Type B pancreatic cell (in vitro differentiated cells): Measurements from ENCODE around the gene OST4. TPM values are rescaled to one million over a fixed set of nuclear protein-coding genes. Genes with fewer than 3 reads are reported as not detected.

Source experiments
- DNase-seq: peaks from one replicate; pipeline ENCODE4 v3.0.0; 2021; ENCODE audit warnings: mixed read lengths; ENCODE audit not compliant: unreplicated experiment; ENCODE audit errors: extremely low spot score
- H3K27ac Mint-ChIP-seq: 2 replicates; pipeline ENCODE4 v1.8.0; 2021; ENCODE audit warnings: mild to moderate bottlenecking, mixed read lengths
- H3K27me3 Mint-ChIP-seq: 2 replicates; pipeline ENCODE4 v1.8.0; 2021; ENCODE audit warnings: mixed read lengths
- H3K36me3 Mint-ChIP-seq: 2 replicates; pipeline ENCODE4 v1.8.0; 2021; ENCODE audit warnings: mixed read lengths
- H3K4me1 Mint-ChIP-seq: one replicate; pipeline ENCODE4 v1.8.0; 2021; ENCODE audit warnings: mixed read lengths; ENCODE audit not compliant: unreplicated experiment
- H3K4me3 Mint-ChIP-seq: 2 replicates; pipeline ENCODE4 v1.8.0; 2021; ENCODE audit warnings: mild to moderate bottlenecking, mixed read lengths
- H3K9me3 Mint-ChIP-seq: 2 replicates; pipeline ENCODE4 v1.8.0; 2021; ENCODE audit warnings: mixed read lengths
- CTCF ChIP-seq: fragments of 200-600 bp; sonication (generic); conservative IDR thresholded peaks from 2 replicates; pipeline ENCODE4 v1.5.0; 2021; ENCODE audit warnings: antibody characterized with exemption, mild to moderate bottlenecking
- total RNA-seq: library from RNA; stranded (reverse); gene quantifications from 2 replicates; pipeline ENCODE4 v1.2.1, GENCODE V29; 2021; ENCODE audit warnings: low replicate concordance

The OST4 gene
- total RNA-seq, 1 donor from 2014 or later: 298 TPM

GRCh38 chr2:27093430-27094352 is 22.2 kb upstream of the OST4 start:
- Mint-ChIP-seq H3K9me3 (no peaks in the 10 kb centered on the region), H3K27ac (peak overlapping the region; percentile 48), H3K27me3 (no peaks in the 10 kb centered on the region), H3K4me1 (peaks cover 17% of the 10 kb centered on the region), H3K4me3 (no peak overlapping the region), H3K36me3 (no peaks in the 10 kb centered on the region)
- DNase-seq: no peak
- TF ChIP-seq CTCF: no peak

GRCh38 chr2:27092696-27093429 is 21.4 kb upstream of the OST4 start:
- DNase-seq: no peak
- H3K27me3 Mint-ChIP-seq: peaks cover 4% of the 10 kb centered on the region
- no peak overlapping the region for H3K4me3 Mint-ChIP-seq
- H3K9me3 Mint-ChIP-seq: no peaks in the 10 kb centered on the region
- H3K36me3 Mint-ChIP-seq: no peaks in the 10 kb centered on the region
- H3K4me1 Mint-ChIP-seq: peaks cover 17% of the 10 kb centered on the region
- no peak for TF ChIP-seq CTCF
- peak overlapping the region; percentile 62 for H3K27ac Mint-ChIP-seq

- Mint-ChIP-seq H3K4me3 (no peak overlapping the region), H3K27ac (peak overlapping the region; percentile 62), H3K36me3 (no peaks in the 10 kb centered on the region), H3K9me3 (no peaks in the 10 kb centered on the region), H3K27me3 (peaks cover 10% of the 10 kb centered on the region), H3K4me1 (peaks cover 17% of the 10 kb centered on the region)
- TF ChIP-seq CTCF: no peak
- no peak for DNase-seq
Observed at GRCh38 chr2:27091746-27092695, 20.6 kb upstream of the OST4 start.

- H3K4me1 Mint-ChIP-seq: peaks cover 4% of the 10 kb centered on the region
- no peak overlapping the region for H3K4me3 Mint-ChIP-seq
- no peak overlapping the region for H3K27ac Mint-ChIP-seq
- no peaks in the 10 kb centered on the region for H3K36me3 Mint-ChIP-seq
- peaks cover 10% of the 10 kb centered on the region for H3K27me3 Mint-ChIP-seq
- no peak for TF ChIP-seq CTCF
- H3K9me3 Mint-ChIP-seq: no peaks in the 10 kb centered on the region
- no peak for DNase-seq
Observed at GRCh38 chr2:27089111-27089954, 17.9 kb upstream of the OST4 start.
